A549 (cell line): Measurements from ENCODE around the gene C2CD2. TPM values are rescaled to one million over a fixed set of nuclear protein-coding genes. Genes with fewer than 3 reads are reported as not detected.

ENCODE experiments used
- ATAC-seq, 2 experiments: fragments of 200-7000 bp in 1 of 2; fragments of >200 bp in 1 of 2; cut with Nextera tagmentation in 1 of 2; cut with Tn5 transposase in 1 of 2; 3 replicates each; pipeline versions ENCODE4 v1.8.0 to v1.9.1; 2018 to 2020; ENCODE audit warnings: mild to moderate bottlenecking in 1 of 2, moderate library complexity in 1 of 2
- CTCF ChIA-PET: fragments of 300-600 bp; sonication (Branson Sonifier 250); formaldehyde crosslinking; extraction: SDS; loops from one replicate; lab custom pipeline; 2021; ENCODE audit warnings: antibody characterized with exemption, inconsistent platforms; lab: Yijun Ruan, JAX
- POLR2A ChIA-PET: fragments of 350-600 bp; formaldehyde crosslinking; extraction: SDS; loops from one replicate; lab custom pipeline; 2021; ENCODE audit warnings: antibody characterized with exemption, inconsistent platforms; lab: Yijun Ruan, JAX
- DNase-seq, 2 experiments: peaks; one replicate each; pipeline versions ENCODE4 v3.0.0 to v3.0.0-alpha.2; 2011 to 2016; ENCODE audit warnings: low read depth in 1 of 2, low spot score in 1 of 2
- FAIRE-seq: peaks from 2 replicates; lab custom pipeline; 2011; peaks lifted over from hg19 to GRCh38; lab: Jason Lieb, UNC
- H3K27ac ChIP-seq, 2 experiments: fragments of >200 bp; sonication (Bioruptor Twin); formaldehyde crosslinking; 3 replicates each; pipeline ENCODE4 v1.5.1; 2016 to 2017
- H3K4me1 ChIP-seq: fragments of >200 bp; sonication (Bioruptor Twin); formaldehyde crosslinking; 3 replicates; pipeline ENCODE4 v1.6.1; 2016
- H3K4me2 ChIP-seq: fragments of >200 bp; sonication (Bioruptor Twin); formaldehyde crosslinking; 3 replicates; pipeline ENCODE4 v1.6.1; 2016
- H3K4me3 ChIP-seq: fragments of >200 bp; sonication (Bioruptor Twin); formaldehyde crosslinking; 3 replicates; pipeline ENCODE4 v1.5.1; 2016
- H3K9me3 ChIP-seq: fragments of >200 bp; sonication (Bioruptor Twin); formaldehyde crosslinking; 3 replicates; pipeline ENCODE4 v1.6.1; 2016
- CBX8 ChIP-seq: fragments of 200-600 bp; sonication (generic); IDR thresholded peaks from 2 replicates; pipeline ENCODE4 v1.6.1; 2016
- CHD4 ChIP-seq: fragments of 200-600 bp; sonication (generic); IDR thresholded peaks from 2 replicates; pipeline ENCODE4 v1.6.1; 2016; ENCODE audit warnings: antibody characterized with exemption, mild to moderate bottlenecking, borderline replicate concordance
- E2F6 ChIP-seq: IDR thresholded peaks from 2 replicates; pipeline ENCODE4 v1.6.1; 2012; ENCODE audit warnings: low read depth, borderline replicate concordance
- ESRRA ChIP-seq: fragments of 150-350 bp; IDR thresholded peaks from 2 replicates; pipeline ENCODE4 v1.6.1; 2014; ENCODE audit warnings: mild to moderate bottlenecking, low read length, borderline replicate concordance
- FOSB ChIP-seq: fragments of 250-450 bp; sonication (Bioruptor Pico); IDR thresholded peaks from 2 replicates; pipeline ENCODE4 v1.5.0; 2020; ENCODE audit warnings: mild to moderate bottlenecking, moderate library complexity
- FOSL2 ChIP-seq, 2 experiments: fragments of 450-650 bp in 1 of 2; fragments of >200 bp in 1 of 2; sonication (Bioruptor Twin) in 1 of 2; formaldehyde crosslinking; IDR thresholded peaks; 2 replicates each; pipeline versions ENCODE4 v1.5.0 to v1.6.1; 2016 to 2020; ENCODE audit warnings: mild to moderate bottlenecking in 1 of 2, moderate library complexity in 1 of 2
- HOXA7 ChIP-seq: fragments of 250-450 bp; sonication (Bioruptor Pico); IDR thresholded peaks from 2 replicates; pipeline ENCODE4 v1.5.0; 2020; ENCODE audit warnings: mild to moderate bottlenecking, moderate library complexity
- HOXB13 ChIP-seq: fragments of 250-450 bp; sonication (Bioruptor Pico); IDR thresholded peaks from 2 replicates; pipeline ENCODE4 v1.5.0; 2020; ENCODE audit warnings: low read depth, mild to moderate bottlenecking, moderate library complexity
- HOXB5 ChIP-seq: fragments of 250-450 bp; sonication (Bioruptor Pico); IDR thresholded peaks from 2 replicates; pipeline ENCODE4 v1.5.0; 2020; ENCODE audit warnings: mild to moderate bottlenecking, moderate library complexity
- KDM1A ChIP-seq: fragments of 200-600 bp; sonication (generic); IDR thresholded peaks from 2 replicates; pipeline ENCODE4 v1.6.1; 2016; ENCODE audit warnings: low read depth, mild to moderate bottlenecking
- MAX ChIP-seq: IDR thresholded peaks from 2 replicates; pipeline ENCODE4 v1.6.1; 2012
- NFE2L2 ChIP-seq: fragments of 150-350 bp; conservative IDR thresholded peaks from 2 replicates; pipeline ENCODE4 v1.6.1; 2014; ENCODE audit warnings: low read length
- NPAS2 ChIP-seq: fragments of 250-450 bp; sonication (Bioruptor Pico); IDR thresholded peaks from 2 replicates; pipeline ENCODE4 v1.8.0; 2022; ENCODE audit warnings: mild to moderate bottlenecking, moderate library complexity, borderline replicate concordance
- NR3C1 ChIP-seq: fragments of >200 bp; sonication (Bioruptor Twin); formaldehyde crosslinking; IDR thresholded peaks from 3 replicates; pipeline ENCODE4 v1.6.1; 2017
- PHF8 ChIP-seq: fragments of 200-600 bp; sonication (generic); IDR thresholded peaks from 2 replicates; pipeline ENCODE4 v1.6.1; 2016; ENCODE audit warnings: low read depth, mild to moderate bottlenecking, antibody characterized with exemption, moderate library complexity, borderline replicate concordance
- POLR2AphosphoS2 ChIP-seq: conservative IDR thresholded peaks from 2 replicates; pipeline ENCODE4 v1.6.1; 2012; ENCODE audit warnings: low read length, improper control_type of control experiment, inconsistent platforms
- RARB ChIP-seq: fragments of 250-450 bp; sonication (Bioruptor Pico); IDR thresholded peaks from 2 replicates; pipeline ENCODE4 v1.8.0; 2021; ENCODE audit warnings: mild to moderate bottlenecking, moderate library complexity
- RCOR1 ChIP-seq: fragments of 150-350 bp; IDR thresholded peaks from 2 replicates; pipeline ENCODE4 v1.6.1; 2014; ENCODE audit warnings: antibody characterized with exemption, low read length, low read depth
- REST ChIP-seq: fragments of 200-600 bp; sonication (generic); IDR thresholded peaks from 2 replicates; pipeline ENCODE4 v1.6.1; 2016; ENCODE audit warnings: antibody characterized with exemption, mild to moderate bottlenecking, moderate library complexity
- RNF2 ChIP-seq: fragments of 200-600 bp; sonication (generic); IDR thresholded peaks from 2 replicates; pipeline ENCODE4 v1.6.1; 2016; ENCODE audit warnings: low read depth, mild to moderate bottlenecking, antibody characterized with exemption, moderate library complexity, borderline replicate concordance
- TP53 ChIP-seq: fragments of 250-450 bp; sonication (Bioruptor Pico); IDR thresholded peaks from 2 replicates; pipeline ENCODE4 v1.5.0; 2021; ENCODE audit warnings: mild to moderate bottlenecking, moderate library complexity
- ZC3H11A ChIP-seq: fragments of 450-650 bp; IDR thresholded peaks from 2 replicates; pipeline ENCODE4 v1.6.1; 2014; ENCODE audit warnings: antibody characterized with exemption, mild to moderate bottlenecking
- ZFP36 ChIP-seq: fragments of 450-650 bp; IDR thresholded peaks from 2 replicates; pipeline ENCODE4 v1.6.1; 2014; ENCODE audit warnings: borderline replicate concordance; ENCODE audit not compliant: partially characterized antibody
- ZSCAN20 ChIP-seq: fragments of 250-450 bp; sonication (Bioruptor Pico); IDR thresholded peaks from 2 replicates; pipeline ENCODE4 v1.8.0; 2022; ENCODE audit warnings: mild to moderate bottlenecking, moderate library complexity
- WGBS: methylation state at CpG from one replicate; pipeline ENCODE4 v1.1.6; 2017; ENCODE audit errors: missing lambda C conversion rate; 5-methylcytosine and 5-hydroxymethylcytosine counted together
- polyA plus RNA-seq, 4 experiments: library from polyadenylated mRNA; depleted of rRNA in 3 of 4; stranded (reverse); fragments of >200 nt; fragmentation: RNase III in 1 of 4; extraction: RNeasy Plus Mini Kit Qiagen cat#74134 plus additional on column Dnase treatment in 1 of 4; gene quantifications; 2 replicates in 3 of 4; 3 replicates in 1 of 4; pipeline ENCODE4 v1.2.3, GENCODE V29; 2011 to 2017
- TF ChIP-seq, protein P1 (sequence below): fragments of 150-350 bp; IDR thresholded peaks from 2 replicates; pipeline ENCODE4 v1.6.1; 2014; ENCODE audit warnings: low read depth, mild to moderate bottlenecking, low read length

C2CD2 gene
- polyA plus RNA-seq, 2 of the 4 experiments (the other 2 are of a cell fraction): 7.0 to 13.5 TPM

- ChIA-PET CTCF (interaction anchor here (0.8 kb wide), 1 partner anchor 25 kb away, joined by 3 read pairs; no protein-coding TSS in a partner anchor), POLR2A (no interaction called here)
- no peak overlapping the region for H3K4me3 ChIP-seq
- 76% methylated on average over 7 of the region's 7 CpGs for WGBS
- ATAC-seq (no peak), FAIRE-seq (no peak), DNase-seq (no peak)
- no peak overlapping the region for H3K4me2 ChIP-seq
- H3K27ac ChIP-seq: no peak overlapping the region
- peaks cover 1% of the 10 kb centered on the region; the same call in 1 of the 3 replicates for H3K4me1 ChIP-seq
- TF ChIP-seq NFE2L2: no peak
- no peak for TF ChIP-seq E2F6
- no peak for TF ChIP-seq HOXB5
- no peak for TF ChIP-seq ZSCAN20 (CRISPR knock-in tag)
- TF ChIP-seq HOXA7 (CRISPR knock-in tag): no peak
- TF ChIP-seq POLR2AphosphoS2: no peak
- TF ChIP-seq CHD4: no peak
- no peak for TF ChIP-seq RARB (CRISPR knock-in tag)
- no peak for TF ChIP-seq MAX
- TF ChIP-seq, protein P1, sequence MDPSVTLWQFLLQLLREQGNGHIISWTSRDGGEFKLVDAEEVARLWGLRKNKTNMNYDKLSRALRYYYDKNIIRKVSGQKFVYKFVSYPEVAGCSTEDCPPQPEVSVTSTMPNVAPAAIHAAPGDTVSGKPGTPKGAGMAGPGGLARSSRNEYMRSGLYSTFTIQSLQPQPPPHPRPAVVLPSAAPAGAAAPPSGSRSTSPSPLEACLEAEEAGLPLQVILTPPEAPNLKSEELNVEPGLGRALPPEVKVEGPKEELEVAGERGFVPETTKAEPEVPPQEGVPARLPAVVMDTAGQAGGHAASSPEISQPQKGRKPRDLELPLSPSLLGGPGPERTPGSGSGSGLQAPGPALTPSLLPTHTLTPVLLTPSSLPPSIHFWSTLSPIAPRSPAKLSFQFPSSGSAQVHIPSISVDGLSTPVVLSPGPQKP: no peak
- TF ChIP-seq RCOR1: no peak
- TF ChIP-seq ESRRA: no peak
- TF ChIP-seq RNF2: no peak
- no peak for TF ChIP-seq FOSL2 (IDR thresholded peaks at IDR 0.05)
- no peak for TF ChIP-seq FOSL2 (CRISPR knock-in tag; IDR thresholded peaks at IDR 0.05)
- no peak for TF ChIP-seq ZC3H11A
- no peak for TF ChIP-seq TP53
- no peak for TF ChIP-seq CBX8
- TF ChIP-seq KDM1A: no peak
- H3K9me3 ChIP-seq: no peaks in the 10 kb centered on the region
Observed at GRCh38 chr21:41921021-41921420, 32.8 kb downstream of the C2CD2 start.

DNA sequence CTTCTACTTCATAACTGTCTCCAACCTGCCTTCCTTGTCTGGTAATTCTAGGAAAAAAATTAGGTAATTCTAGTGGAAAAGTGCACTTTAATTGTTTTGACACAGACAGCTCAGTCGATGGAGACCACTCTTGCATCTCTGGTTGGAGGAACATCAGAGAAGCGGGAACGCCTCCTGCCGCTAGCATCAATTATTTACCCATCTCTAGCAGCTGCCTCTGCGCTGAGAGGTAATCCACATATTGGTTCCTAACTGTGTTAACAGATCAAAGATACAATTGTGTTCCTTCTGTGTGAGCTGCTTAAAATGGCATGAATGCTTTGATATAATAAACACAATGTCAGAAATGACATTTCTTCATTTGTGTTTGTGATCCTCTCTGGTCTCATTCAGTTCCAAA, 33.3 kb downstream of the C2CD2 start:
- Histone ChIP-seq H3K4me3 (no peak overlapping the region), H3K4me2 (no peak overlapping the region), H3K27ac (no peak overlapping the region), H3K4me1 (no peaks in the 10 kb centered on the region), H3K9me3 (no peaks in the 10 kb centered on the region)
- ChIA-PET CTCF (interaction anchor here (0.8 kb wide), 1 partner anchor 24 kb away, joined by 3 read pairs; no protein-coding TSS in a partner anchor), POLR2A (no interaction called here)
- FAIRE-seq (no peak), ATAC-seq (no peak), DNase-seq (no peak)
- WGBS: 79% methylated on average over 5 of the region's 5 CpGs
- TF ChIP-seq FOSB (CRISPR knock-in tag): no peak
- TF ChIP-seq RNF2: no peak
- TF ChIP-seq PHF8: no peak
- TF ChIP-seq HOXB13 (CRISPR knock-in tag): no peak
- no peak for TF ChIP-seq KDM1A
- TF ChIP-seq NPAS2 (CRISPR knock-in tag): no peak
- TF ChIP-seq REST: no peak
- no peak for TF ChIP-seq NR3C1
- TF ChIP-seq ZFP36: no peak
